HG02943 (cell line): ENCODE data around the gene PFKFB4.
"Not testable (repeated sequence)": the region's sequence is repeated elsewhere in the genome, so short reads cannot be mapped to it uniquely, and the experiment has no call there.

Experiments
- ATAC-seq: cut with Tn5 transposase; IDR thresholded peaks from one replicate; pipeline ENCODE4 v1.9.1; 2021; ENCODE audit warnings: mild to moderate bottlenecking, low read depth, moderate library complexity; ENCODE audit not compliant: unreplicated experiment

Gene PFKFB4

DNA sequence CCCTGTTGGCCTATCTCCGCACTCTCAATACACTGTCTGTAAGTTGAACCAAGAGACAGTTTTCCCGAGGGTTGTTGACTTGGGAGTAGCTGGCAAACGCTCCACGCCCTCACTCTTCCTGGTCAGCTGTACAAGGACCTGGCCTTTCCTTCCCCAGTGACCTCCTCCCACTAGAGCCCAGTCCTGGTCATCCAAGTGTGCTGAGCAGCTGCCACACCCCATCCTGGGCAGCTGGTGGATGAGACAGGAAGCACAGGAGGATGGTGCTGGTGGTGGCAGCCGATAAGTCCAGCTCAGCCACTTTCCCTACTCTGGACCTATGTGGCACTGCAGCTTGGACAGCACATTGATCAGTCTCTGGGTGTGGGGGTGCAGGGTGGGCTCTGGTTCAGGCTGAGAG, 19.8 kb downstream of the PFKFB4 start:
- no peak for ATAC-seq

DNA sequence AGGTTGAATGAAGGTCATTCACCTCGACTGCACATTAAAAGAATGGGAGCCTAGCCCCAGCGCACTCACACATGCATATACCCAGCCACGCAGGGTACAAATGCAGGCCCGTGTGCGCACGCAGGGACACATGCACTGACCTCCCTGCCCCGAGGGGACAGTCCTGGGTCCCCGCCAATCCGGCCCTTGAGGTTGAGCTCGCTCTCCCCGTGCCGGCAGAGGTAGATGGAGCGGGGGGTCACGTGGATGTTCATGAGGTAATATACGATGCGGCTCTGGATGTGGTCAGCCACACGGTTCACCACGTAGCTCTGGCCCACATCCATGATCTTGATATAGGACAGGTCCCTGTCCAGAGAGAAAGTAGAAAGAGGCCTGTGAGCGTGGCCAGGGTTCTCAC, 20.5 kb downstream of the PFKFB4 start:
- ATAC-seq = no peak

DNA sequence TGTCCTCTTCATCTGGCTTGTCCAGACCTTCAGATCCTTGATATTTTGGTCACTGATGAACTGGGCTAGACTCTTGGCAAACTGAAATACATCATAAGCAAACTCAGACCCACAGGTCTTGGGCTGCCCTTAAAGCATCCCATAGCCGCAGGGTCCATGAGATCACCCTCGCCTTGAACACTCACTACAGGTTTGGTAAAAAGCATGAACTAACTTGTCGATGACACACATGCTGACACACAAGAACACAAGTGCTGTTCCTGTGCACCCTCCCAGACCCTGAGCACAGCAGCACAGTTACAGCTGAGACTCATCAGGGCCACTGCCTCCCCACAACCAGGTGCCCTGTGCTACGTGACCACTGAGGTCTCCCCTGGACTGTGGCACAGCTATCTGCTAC, 21.0 kb downstream of the PFKFB4 start:
- no peak for ATAC-seq

DNA sequence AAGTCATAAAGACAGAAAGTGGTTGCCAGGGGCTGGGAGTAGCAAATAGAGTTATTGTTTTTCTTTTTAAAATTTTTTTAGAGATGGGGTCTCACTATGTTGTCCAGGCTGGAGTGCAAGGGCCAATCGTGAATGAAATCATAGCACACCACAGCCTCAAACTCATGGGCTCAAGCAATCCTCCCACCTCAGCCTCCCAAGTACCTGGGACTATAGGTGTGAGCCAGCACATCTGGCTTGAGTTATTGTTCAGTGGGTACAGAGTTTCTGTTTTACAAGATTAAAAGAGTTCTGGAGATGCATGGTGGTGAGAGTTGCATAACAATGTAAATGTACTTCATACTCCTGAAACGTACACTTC, 23.6 kb downstream of the PFKFB4 start:
- no peak for ATAC-seq

DNA sequence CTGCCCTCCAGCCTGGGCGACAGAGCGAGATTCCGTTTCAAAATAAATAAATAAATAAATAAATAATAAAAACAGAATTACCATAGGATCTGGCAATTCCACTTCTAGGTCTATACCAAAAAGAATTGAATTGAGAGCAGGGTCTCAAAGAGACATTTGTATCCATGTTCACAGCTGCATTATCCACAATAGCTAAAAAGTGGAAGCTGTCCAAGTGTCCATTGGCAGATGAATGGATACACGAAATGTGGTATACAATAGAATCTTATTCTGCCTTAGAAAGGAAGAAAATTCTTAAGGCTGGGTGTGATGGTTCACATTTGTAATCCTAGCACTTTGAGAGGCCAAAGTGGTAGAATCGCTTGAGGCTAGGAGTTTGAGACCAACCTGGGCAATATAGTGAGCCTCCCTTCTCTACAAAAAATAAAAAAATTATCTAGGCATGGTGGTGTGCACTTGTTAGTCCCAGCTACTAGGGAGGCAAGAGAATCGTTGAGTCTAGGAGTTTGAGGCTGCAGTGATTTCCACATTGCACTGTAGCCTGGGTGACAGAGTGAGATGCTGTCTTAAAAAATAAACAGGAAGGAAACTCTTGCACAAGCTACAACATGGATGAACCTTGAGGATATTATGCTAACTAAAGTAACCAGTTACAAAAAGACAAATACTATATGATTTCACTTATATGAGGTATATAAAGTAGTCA, 24.2 kb downstream of the PFKFB4 start:
- ATAC-seq = no peak

DNA sequence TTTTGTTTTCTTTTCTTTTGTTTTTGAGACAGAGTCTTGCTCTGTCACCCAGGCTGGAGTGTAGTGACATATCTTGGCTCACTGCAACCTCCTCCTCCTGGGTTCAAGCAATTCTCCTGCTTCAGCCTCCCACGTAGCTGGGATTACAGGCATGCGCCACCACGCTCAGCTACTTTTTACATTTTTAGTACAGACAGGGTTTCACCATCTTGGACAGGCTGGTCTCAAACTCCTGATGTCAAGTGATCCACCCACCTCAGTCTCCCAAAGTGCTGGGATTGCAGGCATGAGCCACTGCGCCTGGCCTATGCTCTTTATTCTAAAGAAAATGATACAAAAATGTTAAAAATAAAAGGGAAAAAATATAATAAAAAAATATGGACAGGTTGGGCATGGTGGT, 25.9 kb downstream of the PFKFB4 start:
- not testable (repeated sequence) for ATAC-seq

DNA sequence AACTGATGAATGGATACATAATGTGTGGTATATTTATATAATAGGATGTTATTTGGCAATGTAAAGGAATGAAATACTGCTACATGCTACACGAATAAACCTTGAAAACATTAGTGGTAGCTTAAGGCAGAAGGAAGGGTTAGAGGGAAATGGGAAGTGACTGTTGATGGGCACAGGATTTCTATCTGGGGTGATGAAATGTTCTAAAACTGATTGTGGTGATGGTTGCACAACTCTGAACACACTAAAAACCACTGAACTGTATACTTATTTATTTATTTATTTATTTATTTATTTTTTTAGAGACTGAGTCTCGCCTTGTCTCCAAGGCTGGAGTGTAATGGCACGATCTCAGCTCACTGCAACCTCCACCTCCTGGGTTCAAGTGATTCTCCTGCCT, 27.8 kb downstream of the PFKFB4 start:
- no peak for ATAC-seq

DNA sequence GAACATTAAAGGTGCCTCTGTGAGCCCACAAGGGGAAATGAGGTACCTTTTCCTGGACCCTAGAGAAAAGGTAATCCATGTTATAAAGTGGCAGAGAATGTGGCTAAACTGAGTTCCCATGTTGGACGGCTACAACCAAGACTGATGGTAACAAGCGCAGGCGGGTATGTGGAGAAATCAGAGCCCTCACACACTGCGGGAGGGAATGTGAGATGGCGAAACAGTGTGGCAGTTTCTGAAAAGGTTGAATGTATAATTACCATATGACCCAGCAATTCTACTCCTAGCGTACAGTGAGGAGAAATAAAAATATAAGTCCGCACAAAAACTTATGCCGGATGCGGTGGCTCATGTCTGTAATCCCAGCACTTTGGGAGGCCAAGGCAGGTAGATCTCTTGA, 28.6 kb downstream of the PFKFB4 start:
- no peak for ATAC-seq

DNA sequence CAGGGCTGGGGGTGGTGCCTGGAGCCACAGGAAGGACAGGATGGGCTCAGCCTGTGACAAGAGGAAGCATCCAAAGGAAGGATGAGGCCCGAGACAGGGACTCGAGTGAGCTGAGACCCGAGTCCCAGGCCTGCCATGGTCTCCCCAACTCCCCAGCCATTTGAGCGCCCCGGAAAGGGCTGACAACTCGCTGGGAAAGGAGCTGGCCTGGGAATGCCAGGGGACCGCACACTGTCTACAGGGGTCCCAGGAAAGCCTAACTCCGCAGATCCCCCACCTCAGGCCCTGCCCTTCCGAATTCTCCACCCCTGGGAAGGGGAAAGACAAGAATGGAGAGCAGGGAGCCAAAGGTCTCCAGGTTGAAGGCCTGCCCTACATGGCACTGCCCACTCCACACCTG, 31.6 kb downstream of the PFKFB4 start:
- ATAC-seq = no peak

DNA sequence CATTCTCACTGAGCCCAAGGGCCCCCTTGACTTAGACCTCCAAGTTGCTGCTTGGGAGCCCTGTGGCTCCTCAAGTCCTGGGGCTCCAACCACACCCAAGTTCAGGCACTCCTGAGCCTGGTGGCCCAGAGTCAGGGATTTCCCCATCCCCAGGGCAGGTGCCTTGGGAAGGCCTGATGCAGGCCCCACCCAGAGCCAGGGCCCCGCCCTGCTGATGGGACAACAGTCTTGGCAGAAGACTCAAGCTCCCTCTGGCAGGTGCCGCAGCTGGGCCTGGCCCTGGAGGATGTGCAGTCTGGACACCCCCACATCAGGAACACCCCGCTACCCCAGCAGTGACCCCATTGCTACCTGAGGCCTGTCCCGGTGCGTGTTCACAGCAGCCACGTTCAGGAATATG, 35.0 kb downstream of the PFKFB4 start:
- ATAC-seq = no peak

DNA sequence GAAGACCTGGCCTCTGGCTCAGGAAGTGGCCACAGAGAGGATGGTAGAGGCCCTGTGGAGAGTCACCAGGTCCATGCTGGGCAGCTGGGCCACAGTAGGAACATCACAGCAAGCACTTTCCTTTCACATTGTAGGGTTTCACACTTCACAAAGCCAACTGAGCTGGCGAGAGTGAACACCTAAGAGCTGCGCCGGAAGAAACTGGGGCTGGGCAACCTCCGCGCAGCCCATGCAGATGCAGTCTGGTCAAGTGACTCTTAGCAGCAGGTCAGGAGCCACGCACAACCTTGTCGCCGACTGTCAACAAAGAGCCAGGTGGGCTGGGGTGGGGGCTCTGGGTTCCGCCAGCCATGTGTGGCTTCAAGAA, 37.3 kb downstream of the PFKFB4 start:
- ATAC-seq = no peak

DNA sequence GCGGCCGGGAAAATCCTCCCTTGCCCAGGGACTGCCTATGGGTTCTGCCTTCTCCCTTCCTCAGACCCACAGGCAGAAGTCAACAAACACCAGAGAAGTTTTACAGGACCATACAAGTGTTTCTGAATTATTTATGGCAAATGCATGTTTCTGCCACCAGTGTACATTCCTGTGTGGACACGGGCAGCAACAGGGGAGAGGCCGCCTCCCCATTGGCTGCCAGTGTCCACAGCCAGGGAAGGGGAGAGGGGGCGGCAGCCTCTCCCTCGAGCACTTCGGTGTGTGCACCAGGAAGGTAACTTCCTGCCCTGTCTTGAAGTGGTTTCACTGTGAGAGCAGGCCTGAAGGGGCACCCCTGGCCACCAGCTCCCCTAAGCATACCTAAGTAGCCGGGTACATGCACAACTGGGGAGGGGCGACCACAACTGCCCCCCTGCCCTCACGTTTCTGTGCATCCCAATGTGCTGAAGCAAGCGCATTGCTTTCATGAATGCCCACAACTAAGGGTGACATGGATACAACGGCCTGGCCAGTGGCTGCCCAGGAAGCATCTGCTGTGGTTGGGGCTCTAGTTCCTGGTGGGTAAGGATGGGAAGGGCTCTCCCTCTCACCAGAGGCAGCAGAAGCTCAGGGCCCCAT, 37.8 kb downstream of the PFKFB4 start:
- ATAC-seq = no peak

DNA sequence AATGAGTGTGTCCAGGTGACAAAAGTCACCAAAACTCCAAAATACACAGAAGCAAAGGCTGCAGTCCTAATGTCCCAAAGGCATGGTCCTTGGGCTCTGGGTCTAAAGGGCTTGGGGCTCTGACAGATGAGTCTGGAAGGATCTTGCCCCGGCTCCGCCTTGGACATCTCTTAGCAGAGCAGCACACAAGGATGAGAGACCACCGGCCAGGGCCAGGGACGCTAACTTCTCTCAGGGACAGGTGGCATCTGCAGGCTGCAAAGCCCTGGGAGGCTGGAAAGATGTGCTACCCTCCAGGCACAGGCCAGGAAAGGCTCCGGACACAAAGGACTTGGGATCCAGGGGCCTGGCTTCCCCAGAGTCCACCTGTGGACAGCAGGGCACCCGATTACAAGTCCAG, 38.5 kb downstream of the PFKFB4 start:
- ATAC-seq = no peak

DNA sequence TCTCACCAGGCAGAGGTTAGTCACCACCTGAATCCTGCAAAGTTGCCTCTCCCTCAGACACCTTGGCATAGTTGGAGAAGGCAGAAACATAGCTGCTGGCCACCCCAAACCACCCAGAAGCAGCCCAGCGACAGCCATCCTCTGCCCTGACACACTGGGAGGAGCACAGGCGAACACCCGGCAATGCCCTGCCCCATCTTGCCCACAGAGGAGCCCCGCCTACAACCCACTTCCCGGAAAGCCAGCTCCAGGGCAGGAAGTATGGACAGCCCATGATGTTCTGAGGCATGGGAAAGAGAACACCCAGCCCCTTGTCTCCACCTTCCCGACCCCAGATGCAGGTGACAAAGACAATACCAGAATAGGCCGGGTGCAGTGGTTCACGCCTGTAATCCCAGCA, 40.0 kb downstream of the PFKFB4 start:
- ATAC-seq = no peak

DNA sequence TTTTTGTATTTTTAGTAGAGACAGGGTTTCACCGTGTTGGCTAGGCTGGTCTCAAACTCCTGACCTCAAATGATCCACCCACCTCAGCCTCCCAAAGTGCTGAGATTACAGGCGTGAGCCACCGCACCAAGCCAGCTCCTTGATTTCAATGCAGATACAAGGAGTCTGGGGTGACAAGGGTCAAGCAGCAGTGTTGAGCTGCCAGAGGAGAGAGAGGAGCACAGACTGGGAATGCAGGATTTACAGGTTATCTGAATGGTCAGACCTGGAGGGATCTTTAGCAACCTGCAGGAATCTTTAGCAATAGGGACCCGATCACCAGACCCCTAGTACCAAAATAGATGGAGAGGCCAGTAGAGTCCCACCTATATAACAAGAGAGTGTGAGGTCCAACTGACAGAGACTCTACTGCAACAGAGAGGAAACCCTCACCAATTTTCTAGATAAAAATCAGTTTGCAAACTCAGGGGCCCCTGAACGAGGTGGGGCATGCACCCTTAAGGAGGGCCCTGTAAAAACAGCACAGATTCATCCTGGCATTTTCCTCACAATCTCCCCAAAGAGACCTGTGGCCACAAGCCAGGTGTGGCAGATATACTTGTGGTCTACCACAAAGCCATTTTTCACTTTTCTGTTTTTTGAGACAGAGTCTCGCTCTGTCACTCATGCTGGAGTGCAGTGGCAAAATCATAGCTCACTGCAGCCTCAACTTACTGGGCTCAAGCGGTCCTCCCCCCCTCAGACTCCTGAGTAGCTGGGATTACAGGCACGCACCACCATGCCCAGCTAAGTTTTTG, 42.0 kb downstream of the PFKFB4 start:
- ATAC-seq = no peak

DNA sequence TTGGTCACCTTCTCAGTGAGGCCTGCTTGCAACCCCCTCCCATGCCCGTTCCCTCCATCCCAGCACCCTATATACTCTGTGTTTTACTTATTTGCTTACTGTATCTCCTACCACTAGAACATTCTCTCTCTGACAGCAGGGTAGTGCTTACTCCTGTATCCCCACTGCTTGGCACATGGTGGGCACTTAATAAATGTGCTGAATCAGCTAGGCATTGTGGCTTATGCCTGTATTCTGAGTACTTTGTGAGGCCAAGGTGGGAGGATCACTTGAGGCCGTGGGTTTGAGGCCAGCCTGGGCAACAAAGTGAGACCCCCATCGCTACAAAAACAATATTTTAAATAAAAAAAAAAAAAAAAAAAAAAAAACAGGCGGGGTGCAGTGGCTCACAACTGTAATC, 45.1 kb downstream of the PFKFB4 start:
- no peak for ATAC-seq

DNA sequence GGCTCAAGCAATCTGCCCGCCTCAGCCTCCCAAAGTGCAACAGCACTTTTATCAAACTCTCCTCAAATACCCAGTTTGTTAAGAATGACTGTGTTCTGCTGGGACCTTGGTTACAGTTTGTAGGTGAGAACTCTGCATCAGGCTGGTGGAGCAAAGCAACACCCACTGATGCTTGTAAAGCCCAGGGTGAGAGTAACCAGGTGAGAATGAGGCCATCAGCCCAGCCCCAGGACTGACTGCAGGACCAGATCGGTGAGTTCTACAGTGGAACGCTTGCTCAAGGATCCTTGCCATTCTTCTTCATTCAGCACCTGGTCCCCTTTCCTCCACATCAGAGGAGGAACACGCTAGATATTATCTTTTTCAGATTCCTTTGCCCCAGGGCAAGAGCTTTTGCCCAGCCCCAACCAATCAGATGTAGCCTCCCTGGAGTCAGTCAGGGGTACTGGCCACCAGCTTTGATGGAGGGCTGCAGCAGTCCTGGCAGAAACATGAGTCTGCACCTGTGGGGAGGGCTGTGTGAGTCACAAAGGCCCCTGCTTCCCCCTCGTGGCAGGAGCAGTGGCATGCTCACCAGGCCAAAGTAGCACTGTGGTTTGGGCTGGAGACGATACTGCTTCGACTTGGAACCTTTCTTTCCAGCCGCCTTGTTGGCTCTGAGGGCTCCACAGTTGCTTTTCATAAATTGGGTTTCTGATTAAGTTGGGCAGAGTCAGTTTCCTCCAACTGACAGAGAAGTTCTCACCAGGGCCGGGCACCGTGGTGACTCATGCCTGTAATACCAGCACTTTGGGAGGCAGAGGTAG, 49.1 kb downstream of the PFKFB4 start:
- ATAC-seq = no peak

DNA sequence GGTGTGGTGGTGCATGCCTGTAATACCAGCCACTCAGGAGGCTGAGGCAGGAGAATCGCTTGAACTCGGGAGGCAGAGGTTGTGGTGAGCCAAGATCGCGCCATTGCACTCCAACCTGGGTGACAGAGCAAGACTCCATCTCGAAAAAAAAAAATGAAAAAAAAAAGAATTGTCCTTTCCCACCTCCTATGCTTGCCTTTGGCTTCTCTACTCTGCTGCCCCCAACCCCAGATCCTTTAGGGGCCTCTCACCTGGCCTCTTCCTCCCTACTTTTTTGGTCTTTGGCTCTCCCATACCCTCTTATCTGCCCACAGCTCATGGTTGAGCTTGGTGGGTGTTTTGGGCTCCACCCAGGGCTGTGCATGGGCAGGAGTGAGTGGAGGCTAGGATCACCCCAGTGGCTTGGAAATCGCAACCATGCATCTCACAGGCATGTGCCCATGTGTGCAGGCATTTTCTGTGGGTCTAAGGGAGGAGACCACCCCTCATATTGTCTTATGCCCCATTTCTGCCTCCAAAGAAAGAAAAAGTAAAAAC, 50.6 kb downstream of the PFKFB4 start:
- no peak for ATAC-seq

DNA sequence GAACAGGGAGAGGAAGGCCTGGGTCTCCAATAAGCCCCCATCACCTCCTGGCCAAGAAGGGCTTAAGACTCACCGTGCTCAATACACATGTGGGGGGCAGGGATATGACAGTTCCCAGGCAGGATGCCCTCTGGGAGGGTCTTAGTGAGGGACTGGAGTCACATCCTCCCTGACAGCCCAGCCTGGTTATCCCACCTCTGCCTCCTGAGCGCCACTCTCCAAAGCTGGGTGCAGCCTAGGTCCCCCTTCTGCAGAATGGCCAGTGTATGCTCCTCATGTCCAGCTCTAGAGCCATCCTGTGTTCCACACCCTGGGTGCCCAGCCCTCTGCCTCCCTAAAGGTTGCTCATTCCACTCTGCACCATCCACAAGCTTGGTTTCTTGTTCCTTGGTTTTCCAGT, 51.5 kb downstream of the PFKFB4 start:
- no peak for ATAC-seq

DNA sequence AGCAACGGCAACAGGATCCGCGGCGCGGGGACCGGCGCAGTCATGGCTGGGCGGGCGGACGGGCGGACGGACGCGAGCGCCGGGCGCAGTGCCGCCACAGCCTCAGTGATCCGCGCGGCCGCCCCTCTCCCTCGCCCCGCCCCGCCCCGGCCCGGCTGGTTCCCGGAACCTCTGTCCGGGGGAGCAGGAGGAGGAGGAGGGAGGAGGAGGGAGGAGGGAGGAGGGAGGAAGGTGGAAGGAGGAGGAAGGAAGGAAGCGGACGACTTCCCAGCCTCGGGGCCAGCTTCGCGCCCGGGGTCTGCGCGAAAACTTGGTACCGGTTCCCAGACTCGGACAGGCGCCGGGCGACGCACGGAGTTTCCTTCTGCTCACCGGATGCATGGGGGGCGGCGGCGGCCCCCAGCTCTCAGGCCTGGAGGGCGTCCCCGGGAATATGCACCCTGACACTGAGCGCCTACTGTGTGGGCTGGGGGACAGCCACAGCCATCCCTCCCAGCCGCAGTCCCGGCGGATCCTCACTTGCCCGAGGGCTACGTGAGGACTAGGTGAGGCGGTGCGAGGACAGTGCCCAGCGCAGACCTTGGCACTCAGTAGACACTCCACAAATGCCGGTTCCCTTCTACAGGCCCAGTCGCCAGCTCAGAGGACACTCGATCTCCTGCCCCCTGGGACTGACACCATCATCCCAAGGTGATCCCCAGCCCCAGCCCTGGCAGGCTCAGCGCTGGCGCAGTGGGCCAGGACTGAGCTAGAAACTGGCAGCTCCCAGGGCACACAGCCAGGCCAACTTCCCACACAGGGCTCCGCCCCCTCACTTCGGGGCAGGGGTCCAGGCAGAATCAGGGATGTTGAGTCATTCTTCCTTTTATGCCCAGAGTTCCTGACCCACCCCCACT, 52.3 kb downstream of the PFKFB4 start, which contains the start of gene SHISA5:
Gene SHISA5, minus strand, starts transcription at position 124 of the 896 bp plus-strand sequence. Its CDS starts 80 bp downstream, at position 44.
- ATAC-seq = no peak
